Mononuclear cell (primary cell): ENCODE data around the gene LRP10. TPM values are rescaled to one million over a fixed set of nuclear protein-coding genes. Genes with fewer than 3 reads are reported as not detected.
A peak's percentile ranks its signal among the peaks of the same experiment; 100 is the strongest.

Experiments used
- H3K27me3 ChIP-seq: 2 replicates; pipeline ENCODE4 v1.6.0; 2011; ENCODE audit warnings: low read length, control low read depth; ENCODE audit not compliant: insufficient read depth
- H3K4me1 ChIP-seq: 2 replicates; pipeline ENCODE4 v1.5.1; 2011; ENCODE audit warnings: mild to moderate bottlenecking, low read length, control low read depth; ENCODE audit not compliant: insufficient read depth
- H3K4me3 ChIP-seq: 2 replicates; pipeline ENCODE4 v1.5.1; 2011; ENCODE audit warnings: mild to moderate bottlenecking, low read length, moderate library complexity
- H3K9me3 ChIP-seq: 2 replicates; pipeline ENCODE4 v1.5.1; 2011; ENCODE audit warnings: low read depth, mild to moderate bottlenecking, control low read depth, low read length
- total RNA-seq: library from RNA; depleted of rRNA; stranded (reverse); fragments of >200 nt; gene quantifications from one replicate; pipeline ENCODE4 v1.2.3, GENCODE V29; 2012

The LRP10 gene
- total RNA-seq, 1 donor, result 46.7 TPM

DNA sequence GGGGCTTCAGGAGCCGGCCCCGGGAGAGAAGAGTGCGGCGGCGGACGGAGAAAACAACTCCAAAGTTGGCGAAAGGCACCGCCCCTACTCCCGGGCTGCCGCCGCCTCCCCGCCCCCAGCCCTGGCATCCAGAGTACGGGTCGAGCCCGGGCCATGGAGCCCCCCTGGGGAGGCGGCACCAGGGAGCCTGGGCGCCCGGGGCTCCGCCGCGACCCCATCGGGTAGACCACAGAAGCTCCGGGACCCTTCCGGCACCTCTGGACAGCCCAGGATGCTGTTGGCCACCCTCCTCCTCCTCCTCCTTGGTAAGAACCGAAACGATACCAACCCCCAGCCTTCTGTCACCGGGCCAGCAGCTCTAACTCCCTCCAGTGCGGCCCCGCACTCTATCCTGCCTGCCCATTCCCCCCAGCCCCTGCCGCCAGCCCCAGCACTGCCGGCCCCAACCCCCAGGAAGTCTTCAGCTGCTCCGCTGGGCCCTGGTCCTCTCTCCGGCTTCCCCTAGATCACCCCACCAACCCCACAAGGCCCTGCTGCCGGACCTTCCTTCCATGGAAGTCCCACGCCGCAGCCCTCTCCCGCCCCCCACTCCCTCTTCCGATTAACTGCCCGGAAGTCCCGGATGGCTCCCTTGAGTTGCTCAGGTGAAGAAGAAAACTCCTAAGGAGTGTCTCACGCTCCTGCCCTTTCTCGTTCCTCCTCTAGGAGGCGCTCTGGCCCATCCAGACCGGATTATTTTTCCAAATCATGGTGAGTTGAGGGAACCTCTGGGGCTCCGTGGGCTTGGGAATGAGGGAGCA lies 693 bp downstream of the LRP10 start:
- Histone ChIP-seq H3K27me3 (no peaks in the 10 kb centered on the region), H3K4me3 (peak overlapping the region; percentile 90), H3K4me1 (peaks cover 41% of the 10 kb centered on the region), H3K9me3 (no peaks in the 10 kb centered on the region)

- Histone ChIP-seq H3K4me3 (peak overlapping the region; percentile 90), H3K9me3 (no peaks in the 10 kb centered on the region), H3K27me3 (no peaks in the 10 kb centered on the region), H3K4me1 (peaks cover 41% of the 10 kb centered on the region)
Observed at GRCh38 chr14:22872833-22873520, 1.4 kb downstream of the LRP10 start.

GRCh38 chr14:22875003-22875747 lies 3.6 kb downstream of the LRP10 start:
- Histone ChIP-seq H3K27me3 (no peaks in the 10 kb centered on the region), H3K9me3 (no peaks in the 10 kb centered on the region), H3K4me3 (no peak overlapping the region), H3K4me1 (peaks cover 33% of the 10 kb centered on the region)

GRCh38 chr14:22875748-22876319 lies 4.3 kb downstream of the LRP10 start:
- Histone ChIP-seq H3K27me3 (no peaks in the 10 kb centered on the region), H3K9me3 (no peaks in the 10 kb centered on the region), H3K4me1 (peaks cover 26% of the 10 kb centered on the region), H3K4me3 (no peak overlapping the region)

DNA sequence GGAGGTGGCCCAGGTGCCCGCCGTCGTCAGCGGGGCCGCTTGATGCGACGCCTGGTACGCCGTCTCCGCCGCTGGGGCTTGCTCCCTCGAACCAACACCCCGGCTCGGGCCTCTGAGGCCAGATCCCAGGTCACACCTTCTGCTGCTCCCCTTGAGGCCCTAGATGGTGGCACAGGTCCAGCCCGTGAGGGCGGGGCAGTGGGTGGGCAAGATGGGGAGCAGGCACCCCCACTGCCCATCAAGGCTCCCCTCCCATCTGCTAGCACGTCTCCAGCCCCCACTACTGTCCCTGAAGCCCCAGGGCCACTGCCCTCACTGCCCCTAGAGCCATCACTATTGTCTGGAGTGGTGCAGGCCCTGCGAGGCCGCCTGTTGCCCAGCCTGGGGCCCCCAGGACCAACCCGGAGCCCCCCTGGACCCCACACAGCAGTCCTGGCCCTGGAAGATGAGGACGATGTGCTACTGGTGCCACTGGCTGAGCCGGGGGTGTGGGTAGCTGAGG lies 5.5 kb downstream of the LRP10 start:
- Histone ChIP-seq H3K4me3 (no peak overlapping the region), H3K4me1 (peaks cover 20% of the 10 kb centered on the region), H3K9me3 (no peaks in the 10 kb centered on the region), H3K27me3 (no peaks in the 10 kb centered on the region)

DNA sequence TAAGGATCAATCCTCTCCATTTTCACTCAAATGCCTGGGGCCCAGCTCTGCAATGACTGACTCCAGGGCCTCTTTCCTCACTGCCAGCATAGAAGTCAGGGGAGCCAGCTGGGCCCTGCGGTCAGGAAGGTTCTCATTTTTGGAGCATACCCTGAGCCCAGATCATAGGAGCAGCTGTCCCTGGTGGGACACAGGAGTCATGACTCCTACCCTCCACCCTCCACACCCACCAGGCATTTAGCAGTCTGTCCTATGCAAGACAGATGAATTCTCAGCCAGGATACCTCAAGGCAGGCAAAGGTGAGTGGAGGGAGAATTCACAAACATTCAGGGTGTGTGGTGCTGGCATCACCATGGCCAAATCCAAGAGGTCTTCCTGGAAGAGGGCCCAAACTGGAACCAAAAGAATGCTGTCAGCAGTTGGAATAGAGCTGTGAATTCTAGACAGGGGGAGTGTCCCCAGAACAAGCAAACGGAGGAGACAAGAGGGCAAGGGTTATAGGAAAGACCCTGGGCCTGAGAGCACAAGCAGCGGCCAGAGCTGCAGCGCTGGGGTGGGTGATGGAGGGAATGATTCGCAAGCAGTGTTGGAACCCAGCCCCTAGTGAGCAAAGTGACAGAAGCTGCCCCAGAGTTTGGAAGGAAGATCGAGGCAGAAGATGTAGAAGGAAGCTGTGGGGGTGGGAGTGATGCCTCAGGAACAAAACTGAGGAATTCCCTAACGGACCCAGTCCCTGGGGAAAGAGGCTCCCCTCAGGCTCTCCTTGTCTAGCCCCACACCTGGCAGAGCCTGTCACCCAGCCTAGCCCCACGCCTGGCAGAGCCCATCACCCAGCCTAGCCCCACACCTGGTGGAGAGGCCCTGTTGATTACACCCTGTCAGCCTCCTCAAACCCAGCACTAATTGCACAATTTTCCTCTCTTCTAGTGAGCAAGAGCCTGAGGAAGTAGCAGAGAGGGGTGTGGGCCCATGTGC lies 7.0 kb downstream of the LRP10 start:
- Histone ChIP-seq H3K9me3 (no peaks in the 10 kb centered on the region), H3K27me3 (no peaks in the 10 kb centered on the region), H3K4me1 (peaks cover 17% of the 10 kb centered on the region), H3K4me3 (no peak overlapping the region)

DNA sequence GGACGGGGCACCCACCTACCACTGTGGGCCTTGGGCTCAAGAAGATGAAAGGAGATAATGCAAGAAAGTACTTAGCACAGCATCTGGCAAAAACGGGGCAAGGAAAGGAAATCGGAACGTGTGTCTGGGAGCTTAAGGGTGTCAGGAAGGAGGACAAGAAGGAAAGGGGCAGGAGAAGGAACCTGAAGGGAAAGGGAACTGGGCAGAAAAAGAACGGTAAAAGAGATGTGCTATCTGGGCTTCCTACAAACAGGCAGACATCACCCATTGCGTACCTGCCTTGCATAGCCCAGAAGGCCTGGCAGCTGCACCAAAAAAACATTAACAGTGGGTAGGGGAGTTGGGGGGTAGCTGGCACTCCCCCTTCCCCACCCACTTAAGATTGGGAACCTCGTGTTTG lies 10.5 kb downstream of the LRP10 start:
- H3K27me3 ChIP-seq, result no peaks in the 10 kb centered on the region
- no peak overlapping the region for H3K4me3 ChIP-seq
- H3K4me1 ChIP-seq, result peaks cover 20% of the 10 kb centered on the region
- no peaks in the 10 kb centered on the region for H3K9me3 ChIP-seq

GRCh38 chr14:22882529-22883172 lies 11.1 kb downstream of the LRP10 start:
- Histone ChIP-seq H3K4me1 (peaks cover 26% of the 10 kb centered on the region), H3K4me3 (no peak overlapping the region), H3K27me3 (no peaks in the 10 kb centered on the region)

GRCh38 chr14:22883173-22883976 lies 11.8 kb downstream of the LRP10 start, which contains the start of gene REM2:
Gene REM2 (plus strand): TSS chr14:22883222. CDS start chr14:22883288, 66 bp downstream.
- no peaks in the 10 kb centered on the region for H3K9me3 ChIP-seq
- H3K27me3 ChIP-seq, result no peaks in the 10 kb centered on the region
- H3K4me1 ChIP-seq, result peaks cover 33% of the 10 kb centered on the region
- H3K4me3 ChIP-seq, result no peak within 1 kb of the TSS

More at GRCh38 chr14:22882529-22883172, 11.1 kb downstream of the LRP10 start:
- H3K9me3 ChIP-seq, result no peaks in the 10 kb centered on the region

GRCh38 chr14:22884076-22884737 lies 12.7 kb downstream of the LRP10 start:
- Histone ChIP-seq H3K9me3 (no peaks in the 10 kb centered on the region), H3K27me3 (no peaks in the 10 kb centered on the region), H3K4me3 (no peak overlapping the region), H3K4me1 (peaks cover 41% of the 10 kb centered on the region)

- Histone ChIP-seq H3K27me3 (no peaks in the 10 kb centered on the region), H3K4me3 (no peak overlapping the region), H3K4me1 (peaks cover 46% of the 10 kb centered on the region), H3K9me3 (no peaks in the 10 kb centered on the region)
Observed at GRCh38 chr14:22884738-22885523, 13.4 kb downstream of the LRP10 start.

GRCh38 chr14:22885975-22886374 lies 14.4 kb downstream of the LRP10 start:
- Histone ChIP-seq H3K9me3 (no peaks in the 10 kb centered on the region), H3K4me1 (peaks cover 47% of the 10 kb centered on the region), H3K4me3 (no peak overlapping the region), H3K27me3 (no peaks in the 10 kb centered on the region)
